B cell (primary cell): ENCODE measurements around the gene FAM20C. TPM values are rescaled to one million over a fixed set of nuclear protein-coding genes. Genes with fewer than 3 reads are reported as not detected.
A peak's percentile ranks its signal among the peaks of the same experiment; 100 is the strongest.

Experiments used
- ATAC-seq: fragments of 200-7000 bp; cut with Tn5 transposase; one replicate; pipeline ENCODE4 v1.10.0; 2021; ENCODE audit warnings: low read depth, mild to moderate bottlenecking, moderate number of reproducible peaks, moderate library complexity
- CTCF ChIA-PET: fragments of 350-600 bp; sonication (Branson Sonifier 250); formaldehyde crosslinking; loops from one replicate; lab custom pipeline; 2021; ENCODE audit warnings: antibody characterized with exemption, inconsistent platforms; lab: Charles Lee
- POLR2A ChIA-PET: fragments of 350-600 bp; sonication (Branson Sonifier 250); formaldehyde crosslinking; loops from one replicate; lab custom pipeline; 2021; ENCODE audit warnings: antibody characterized with exemption; lab: Charles Lee
- DNase-seq: peaks from one replicate; pipeline ENCODE4 v3.0.0; 2013
- H2AFZ ChIP-seq: 2 replicates; pipeline ENCODE4 v1.6.1; 2012; ENCODE audit warnings: mild to moderate bottlenecking, low read depth, low read length; ENCODE audit not compliant: insufficient read depth, poor library complexity, severe bottlenecking
- H3K27ac ChIP-seq, 2 donors: 1 replicate in 1 of 2; 2 replicates in 1 of 2; pipeline ENCODE4 v1.5.1; 2012 to 2013; ENCODE audit warnings: low read length in 2 of 2, mild to moderate bottlenecking in 2 of 2, moderate library complexity in 1 of 2
- H3K27me3 ChIP-seq, 4 experiments: fragments of 200-600 bp in 1 of 4; sonication (generic) in 1 of 4; replicated peaks in 1 of 4; 1 replicate in 2 of 4; 2 replicates in 2 of 4; pipeline versions ENCODE4 v1.6.1 to v1.7.0; 2013 to 2016; ENCODE audit warnings: low read length in 3 of 4, mild to moderate bottlenecking in 2 of 4, mixed read lengths in 1 of 4, moderate library complexity in 1 of 4; ENCODE audit not compliant: insufficient read depth in 4 of 4, control insufficient read depth in 3 of 4; ENCODE audit errors: control extremely low read depth in 1 of 4
- H3K36me3 ChIP-seq, 2 experiments: replicated peaks in 1 of 2; 1 replicate in 1 of 2; 2 replicates in 1 of 2; pipeline versions ENCODE4 v1.6.1 to v1.7.1; 2013; ENCODE audit warnings: low read length in 1 of 2; ENCODE audit not compliant: insufficient read depth in 2 of 2, control insufficient read depth in 1 of 2; ENCODE audit errors: control extremely low read depth in 1 of 2, extremely low read depth in 1 of 2
- H3K4me1 ChIP-seq, 2 donors: fragments of 200-600 bp in 1 of 2; sonication (generic) in 1 of 2; 1 replicate in 1 of 2; 2 replicates in 1 of 2; pipeline versions ENCODE4 v1.5.1 to v1.6.1; 2013 to 2017; ENCODE audit warnings: low read length in 2 of 2; ENCODE audit not compliant: control insufficient read depth in 2 of 2, insufficient read depth in 2 of 2
- H3K4me2 ChIP-seq: replicated peaks from 2 replicates; pipeline ENCODE3; 2012; ENCODE audit warnings: mild to moderate bottlenecking, low read depth, low read length; ENCODE audit not compliant: poor library complexity, severe bottlenecking
- H3K4me3 ChIP-seq, 5 experiments: fragments of 200-600 bp in 1 of 5; sonication (generic) in 1 of 5; 1 replicate in 3 of 5; 2 replicates in 2 of 5; pipeline versions ENCODE4 v1.5.1 to v1.7.0; 2011 to 2016; ENCODE audit warnings: low read length in 4 of 5, mild to moderate bottlenecking in 4 of 5, low read depth in 2 of 5, control low read depth in 1 of 5, moderate library complexity in 1 of 5; ENCODE audit not compliant: insufficient read depth in 1 of 5; ENCODE audit errors: control extremely low read depth in 1 of 5, extremely low read depth in 1 of 5
- H3K79me2 ChIP-seq: fragments of 200-600 bp; sonication (generic); one replicate; pipeline ENCODE4 v1.6.0; 2016; ENCODE audit warnings: low read length; ENCODE audit not compliant: control insufficient read depth, insufficient read depth
- H3K9ac ChIP-seq: fragments of 200-600 bp; sonication (generic); 2 replicates; pipeline ENCODE4 v1.6.1; 2017; ENCODE audit warnings: mild to moderate bottlenecking, low read length, moderate library complexity
- H3K9me3 ChIP-seq, 3 donors: one replicate each; pipeline versions ENCODE4 v1.6.1 to v1.7.1; 2013; ENCODE audit warnings: low read length in 2 of 3; ENCODE audit not compliant: control insufficient read depth in 2 of 3, insufficient read depth in 1 of 3; ENCODE audit errors: control extremely low read depth in 1 of 3
- H4K20me1 ChIP-seq: 2 replicates; pipeline ENCODE4 v1.6.0; 2012; ENCODE audit warnings: mild to moderate bottlenecking, low read length; ENCODE audit not compliant: insufficient read depth, control insufficient read depth, poor library complexity, severe bottlenecking
- H3K27ac Mint-ChIP-seq: one replicate; pipeline ENCODE4 v1.8.0; 2021; ENCODE audit warnings: mixed read lengths
- H3K27me3 Mint-ChIP-seq: one replicate; pipeline ENCODE4 v1.8.0; 2021; ENCODE audit warnings: mixed read lengths
- H3K4me1 Mint-ChIP-seq: one replicate; pipeline ENCODE4 v1.8.0; 2021; ENCODE audit warnings: mixed read lengths
- H3K4me3 Mint-ChIP-seq: one replicate; pipeline ENCODE4 v1.8.0; 2021; ENCODE audit warnings: mixed read lengths
- H3K9me3 Mint-ChIP-seq: one replicate; pipeline ENCODE4 v1.8.0; 2022; ENCODE audit warnings: mixed read lengths; ENCODE audit not compliant: insufficient read depth
- CTCF ChIP-seq: fragments of 200-600 bp; IDR thresholded peaks from one replicate; pipeline ENCODE4 v1.8.0; 2022; ENCODE audit warnings: antibody characterized with exemption, mild to moderate bottlenecking
- EZH2 ChIP-seq: IDR thresholded peaks from 2 replicates; pipeline ENCODE4 v1.6.1; 2012; ENCODE audit warnings: borderline replicate concordance, low read depth, mild to moderate bottlenecking, moderate library complexity, low read length; ENCODE audit not compliant: insufficient read depth, poor library complexity, severe bottlenecking
- WGBS: methylation state at CpG from one replicate; pipeline ENCODE4 v1.1.5; 2013; ENCODE audit warnings: missing lambda C conversion rate; ENCODE audit not compliant: insufficient coverage; 5-methylcytosine and 5-hydroxymethylcytosine counted together
- intact Hi-C: fragments of 100-400 bp; cut with micrococcal nuclease; formaldehyde crosslinking; loops from one replicate; pipeline ENCODE4 v1.10.0; 2022
- polyA plus RNA-seq: library from polyadenylated mRNA; depleted of rRNA; stranded (reverse); fragments of >200 nt; gene quantifications from 2 replicates; pipeline ENCODE4 v1.2.3, GENCODE V29; 2012
- total RNA-seq, 2 donors: library from RNA; stranded (reverse); fragments of 120-200 nt in 1 of 2; gene quantifications; 1 replicate in 1 of 2; 2 replicates in 1 of 2; pipeline versions ENCODE4 v1.2.3 to v1.2.4, GENCODE V29; 2013 to 2022

The FAM20C gene
- total and polyA plus RNA-seq, 2 donors (not counting 1 experiment from before 2014, with no cell fraction given) = 0.54 to 0.81 TPM

GRCh38 chr7:193481-194251 lies 1.3 kb downstream of the FAM20C start:
- no peaks in the 10 kb centered on the region for H4K20me1 ChIP-seq
- no peak for TF ChIP-seq CTCF
- no peak for TF ChIP-seq EZH2
- H3K79me2 ChIP-seq = no peaks in the 10 kb centered on the region
- H3K4me3 Mint-ChIP-seq = peak overlapping the region; percentile 66
- H3K27ac Mint-ChIP-seq = no peak overlapping the region
- ChIA-PET POLR2A (no interaction called here), CTCF (no interaction called here)
- DNase-seq (no peak), ATAC-seq (no peak)
- peaks cover 0 to 10% (median 0%) of the 10 kb centered on the region in 3 donors for H3K9me3 ChIP-seq
- no peaks in the 10 kb centered on the region for H3K9me3 Mint-ChIP-seq
- no peaks in the 10 kb centered on the region for H3K36me3 ChIP-seq
- no peak overlapping the region for H3K27ac ChIP-seq
- H3K4me3 ChIP-seq = no peak overlapping the region
- peaks cover 6% of the 10 kb centered on the region for H3K4me1 Mint-ChIP-seq
- H3K4me2 ChIP-seq = peak overlapping the region; percentile 82
- H2AFZ ChIP-seq = no peak overlapping the region
- H3K9ac ChIP-seq = no peak overlapping the region
- peaks cover 4 to 5% of the 10 kb centered on the region in 2 donors for H3K4me1 ChIP-seq
- H3K27me3 Mint-ChIP-seq = peaks cover 55% of the 10 kb centered on the region
- H3K27me3 ChIP-seq = peaks cover 0 to 33% (median 10%) of the 10 kb centered on the region in 4 experiments
- intact Hi-C loops = no loop called here
- 13% methylated on average over 56 of the region's 57 CpGs for WGBS

GRCh38 chr7:194252-195009 lies 2.1 kb downstream of the FAM20C start:
- Mint-ChIP-seq H3K4me1 (peaks cover 6% of the 10 kb centered on the region), H3K27ac (no peak overlapping the region), H3K4me3 (peak overlapping the region; percentile 66), H3K9me3 (no peaks in the 10 kb centered on the region), H3K27me3 (peaks cover 48% of the 10 kb centered on the region)
- ATAC-seq (no peak), DNase-seq (no peak)
- no peak overlapping the region for H3K9ac ChIP-seq
- WGBS = 92% methylated on average over 25 of the region's 27 CpGs
- ChIA-PET CTCF (no interaction called here), POLR2A (no interaction called here)
- TF ChIP-seq EZH2 (no peak), CTCF (no peak)
- H3K36me3 ChIP-seq = no peaks in the 10 kb centered on the region
- no peak overlapping the region for H3K27ac ChIP-seq
- H3K27me3 ChIP-seq = peaks cover 0 to 29% (median 10%) of the 10 kb centered on the region in 4 experiments
- H3K4me3 ChIP-seq = no peak overlapping the region
- H2AFZ ChIP-seq = no peak overlapping the region
- H3K4me1 ChIP-seq = peaks cover 4 to 5% of the 10 kb centered on the region in 2 donors
- no peak overlapping the region for H3K4me2 ChIP-seq
- H3K9me3 ChIP-seq = peaks cover 0 to 10% (median 0%) of the 10 kb centered on the region in 3 donors
- no peaks in the 10 kb centered on the region for H4K20me1 ChIP-seq
- intact Hi-C loops = no loop called here
- no peaks in the 10 kb centered on the region for H3K79me2 ChIP-seq
